Measurements from ENCODE around the gene DYNLT1. TPM values are rescaled to one million over a fixed set of nuclear protein-coding genes. Genes with fewer than 3 reads are reported as not detected.
A peak's percentile ranks its signal among the peaks of the same experiment; 100 is the strongest.

The DYNLT1 gene
- total RNA-seq, 6 experiments from 2014 or later: 163 to 185 (median 170) TPM

GRCh38 chr6:158596861-158597260, 47.7 kb downstream of the DYNLT1 start:
- Mint-ChIP-seq H3K36me3 (ENCODE audit: low read depth) (peaks cover 4% of the 10 kb centered on the region), H3K4me3 (no peak overlapping the region), H3K4me1 (ENCODE audit: low read depth) (no peaks in the 10 kb centered on the region), H3K27ac (peak overlapping the region; percentile 27; the same call in 1 of the 2 replicates), H3K9me3 (no peaks in the 10 kb centered on the region), H3K27me3 (ENCODE audit: insufficient read depth) (no peaks in the 10 kb centered on the region; the same call in 1 of the 2 replicates)
- TF ChIP-seq CTCF (IDR thresholded peaks at IDR 0.05): no peak
- no peak for DNase-seq

- TF ChIP-seq CTCF (IDR thresholded peaks at IDR 0.05): peak; percentile 61
- no peaks in the 10 kb centered on the region for H3K27me3 Mint-ChIP-seq (ENCODE audit: insufficient read depth)
- H3K4me1 Mint-ChIP-seq (ENCODE audit: low read depth): no peaks in the 10 kb centered on the region
- H3K9me3 Mint-ChIP-seq: no peaks in the 10 kb centered on the region
- DNase-seq: no peak
- peaks cover 11% of the 10 kb centered on the region for H3K36me3 Mint-ChIP-seq (ENCODE audit: low read depth)
- no peak overlapping the region for H3K4me3 Mint-ChIP-seq
- H3K27ac Mint-ChIP-seq: no peak overlapping the region
Measured at GRCh38 chr6:158595223-158595622, 49.3 kb downstream of the DYNLT1 start.

GRCh38 chr6:158593670-158594069, 50.9 kb downstream of the DYNLT1 start:
- Mint-ChIP-seq H3K4me3 (no peak overlapping the region), H3K27me3 (ENCODE audit: insufficient read depth) (no peaks in the 10 kb centered on the region), H3K9me3 (no peaks in the 10 kb centered on the region), H3K4me1 (ENCODE audit: low read depth) (no peaks in the 10 kb centered on the region), H3K36me3 (ENCODE audit: low read depth) (peaks cover 17% of the 10 kb centered on the region; the same call in 1 of the 2 replicates), H3K27ac (no peak overlapping the region)
- no peak for TF ChIP-seq CTCF (IDR thresholded peaks at IDR 0.05)
- DNase-seq: no peak

GRCh38 chr6:158591810-158592209, 52.7 kb downstream of the DYNLT1 start:
- Mint-ChIP-seq H3K4me1 (ENCODE audit: low read depth) (no peaks in the 10 kb centered on the region), H3K27me3 (ENCODE audit: insufficient read depth) (peaks cover 2% of the 10 kb centered on the region), H3K9me3 (no peaks in the 10 kb centered on the region), H3K4me3 (no peak overlapping the region), H3K27ac (no peak overlapping the region), H3K36me3 (ENCODE audit: low read depth) (peaks cover 30% of the 10 kb centered on the region)
- DNase-seq: no peak
- no peak for TF ChIP-seq CTCF (IDR thresholded peaks at IDR 0.05)

- DNase-seq: no peak
- Mint-ChIP-seq H3K4me1 (ENCODE audit: low read depth) (no peaks in the 10 kb centered on the region), H3K36me3 (ENCODE audit: low read depth) (peaks cover 35% of the 10 kb centered on the region), H3K27ac (no peak overlapping the region), H3K27me3 (ENCODE audit: insufficient read depth) (peaks cover 2% of the 10 kb centered on the region), H3K4me3 (no peak overlapping the region), H3K9me3 (peaks cover under 1% of the 10 kb centered on the region; the same call in 1 of the 2 replicates)
- no peak for TF ChIP-seq CTCF (IDR thresholded peaks at IDR 0.05)
Measured at GRCh38 chr6:158591134-158591809, 53.3 kb downstream of the DYNLT1 start.
